Upper lobe of left lung (tissue), 4 donors: Measurements from ENCODE around the gene ZNF648.
A peak's percentile ranks its signal among the peaks of the same experiment; 100 is the strongest.

Experiments
- EP300 ChIP-seq, 4 donors: sonication (generic); formaldehyde crosslinking; IDR thresholded peaks; one replicate each; pipeline ENCODE4 v1.5.1; 2017; ENCODE audit warnings: antibody characterized with exemption in 4 of 4, control low read depth in 2 of 4
- POLR2A ChIP-seq, 4 donors: fragments of 450-650 bp; IDR thresholded peaks; one replicate each; pipeline ENCODE4 v1.5.1; 2016 to 2017; ENCODE audit warnings: antibody characterized with exemption in 4 of 4, mild to moderate bottlenecking in 2 of 4
- POLR2AphosphoS5 ChIP-seq, 2 donors: sonication (generic); formaldehyde crosslinking; IDR thresholded peaks; one replicate each; pipeline ENCODE4 v1.5.1; 2017; ENCODE audit warnings: antibody characterized with exemption in 2 of 2
- TF ChIP-seq, protein P1 (sequence below), 6 experiments: fragments of 450-650 bp in 4 of 6; fragments of 200-600 bp in 2 of 6; sonication (generic) in 2 of 6; IDR thresholded peaks; one replicate each; pipeline ENCODE4 v1.5.1; 2016 to 2019; ENCODE audit warnings: antibody characterized with exemption in 6 of 6

DNA sequence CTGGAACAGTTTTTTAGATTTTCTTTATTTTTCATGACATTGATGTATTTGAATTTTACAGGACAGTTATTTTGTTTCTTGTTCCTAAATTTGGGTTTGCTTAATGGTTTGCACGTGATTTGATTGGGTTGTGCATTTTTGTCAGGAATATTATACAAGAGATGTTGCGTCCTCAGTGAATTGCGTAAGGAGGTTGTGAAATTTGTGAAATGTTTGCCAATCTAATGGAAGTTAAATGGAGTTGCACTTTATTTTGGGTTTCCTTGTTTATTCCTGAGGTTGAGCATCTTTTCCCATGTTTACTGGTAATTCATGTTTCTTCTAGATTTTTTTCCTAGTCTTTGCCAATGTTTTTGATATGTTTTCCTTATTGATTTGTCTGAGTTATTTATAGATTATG, 19.9 kb downstream of the ZNF648 start:
- TF ChIP-seq POLR2AphosphoS5 (IDR thresholded peaks at IDR 0.05) (peak in 1 of 2 donors; percentile 66), POLR2A (IDR thresholded peaks at IDR 0.05) (no peak), EP300 (IDR thresholded peaks at IDR 0.05) (peak in 2 of 4 donors; percentile 54 to 83)
- TF ChIP-seq, protein P1, sequence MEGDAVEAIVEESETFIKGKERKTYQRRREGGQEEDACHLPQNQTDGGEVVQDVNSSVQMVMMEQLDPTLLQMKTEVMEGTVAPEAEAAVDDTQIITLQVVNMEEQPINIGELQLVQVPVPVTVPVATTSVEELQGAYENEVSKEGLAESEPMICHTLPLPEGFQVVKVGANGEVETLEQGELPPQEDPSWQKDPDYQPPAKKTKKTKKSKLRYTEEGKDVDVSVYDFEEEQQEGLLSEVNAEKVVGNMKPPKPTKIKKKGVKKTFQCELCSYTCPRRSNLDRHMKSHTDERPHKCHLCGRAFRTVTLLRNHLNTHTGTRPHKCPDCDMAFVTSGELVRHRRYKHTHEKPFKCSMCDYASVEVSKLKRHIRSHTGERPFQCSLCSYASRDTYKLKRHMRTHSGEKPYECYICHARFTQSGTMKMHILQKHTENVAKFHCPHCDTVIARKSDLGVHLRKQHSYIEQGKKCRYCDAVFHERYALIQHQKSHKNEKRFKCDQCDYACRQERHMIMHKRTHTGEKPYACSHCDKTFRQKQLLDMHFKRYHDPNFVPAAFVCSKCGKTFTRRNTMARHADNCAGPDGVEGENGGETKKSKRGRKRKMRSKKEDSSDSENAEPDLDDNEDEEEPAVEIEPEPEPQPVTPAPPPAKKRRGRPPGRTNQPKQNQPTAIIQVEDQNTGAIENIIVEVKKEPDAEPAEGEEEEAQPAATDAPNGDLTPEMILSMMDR (IDR thresholded peaks at IDR 0.05): no peak
